ENCODE measurements around the gene ADGRD1. TPM values are rescaled to one million over a fixed set of nuclear protein-coding genes. Genes with fewer than 3 reads are reported as not detected.

ADGRD1 gene
- not detected in 2 replicates for polyA plus RNA-seq (2012; rRNA removed)
- polyA plus RNA-seq (2012; cell fraction: cytosol; rRNA removed), result not detected in 2 replicates
- not detected in 2 replicates for polyA plus RNA-seq (2012; cell fraction: nucleus; rRNA removed)

- no peak for DNase-seq
- H3K4me2 ChIP-seq, result no peak within 1 kb of the TSS
- H4K20me1 ChIP-seq (ENCODE audit: insufficient read depth), result no peaks in the 10 kb centered on the region
- H2AFZ ChIP-seq (ENCODE audit: low read depth), result no peak within 1 kb of the TSS
- H3K27me3 ChIP-seq (ENCODE audit: insufficient read depth), result no peaks in the 10 kb centered on the region
- TF ChIP-seq SIN3A (IDR thresholded peaks at IDR 0.05; ENCODE audit: borderline replicate concordance, low read depth, low read length) (no peak), ZBTB33 (IDR thresholded peaks at IDR 0.05; ENCODE audit: borderline replicate concordance, low read depth) (no peak), SMC3 (IDR thresholded peaks at IDR 0.05; ENCODE audit: low read depth, low read length) (no peak), REST (IDR thresholded peaks at IDR 0.05; ENCODE audit: low read depth, low read length) (no peak), TCF12 (IDR thresholded peaks at IDR 0.05) (no peak), NFIC (IDR thresholded peaks at IDR 0.05; ENCODE audit: borderline replicate concordance) (no peak), RXRA (IDR thresholded peaks at IDR 0.05; ENCODE audit: borderline replicate concordance, low read depth) (no peak), RFX5 (IDR thresholded peaks at IDR 0.05; ENCODE audit: low read length) (no peak), RCOR1 (IDR thresholded peaks at IDR 0.05; ENCODE audit: low read length) (no peak), TEAD4 (IDR thresholded peaks at IDR 0.05; ENCODE audit: borderline replicate concordance, insufficient read depth) (no peak), MAX (IDR thresholded peaks at IDR 0.05; ENCODE audit: low read depth) (no peak), PBX3 (IDR thresholded peaks at IDR 0.05) (no peak), USF2 (IDR thresholded peaks at IDR 0.05; ENCODE audit: borderline replicate concordance, low read depth, low read length) (no peak), CHD2 (IDR thresholded peaks at IDR 0.05; ENCODE audit: low read length, partially characterized antibody) (no peak), GATA2 (CRISPR knock-in tag; IDR thresholded peaks at IDR 0.05) (no peak), RAD21 (IDR thresholded peaks at IDR 0.05; ENCODE audit: low read length) (no peak), JUND (IDR thresholded peaks at IDR 0.05) (no peak), FOSL2 (IDR thresholded peaks at IDR 0.05; ENCODE audit: borderline replicate concordance, low read depth) (no peak), MEF2A (IDR thresholded peaks at IDR 0.05; ENCODE audit: borderline replicate concordance, low read depth) (no peak)
- WGBS (ENCODE audit: low lambda C conversion rate), result 52% methylated on average over 24 of the region's 24 CpGs
- no peaks in the 10 kb centered on the region for H3K36me3 ChIP-seq (replicated peaks in 1 of 2; ENCODE audit: control insufficient read depth in 1 of 2, insufficient read depth in 2 of 2, low read length in 1 of 2)
- H3K4me3 ChIP-seq (ENCODE audit: low read depth in 2 of 2, low read length in 1 of 2), result no peak within 1 kb of the TSS
- POLR2A ChIA-PET, result no interaction called here
- H3F3A ChIP-seq (replicated peaks; ENCODE audit: insufficient read depth), result no peaks in the 10 kb centered on the region
- H3K9ac ChIP-seq, result no peak within 1 kb of the TSS
- H3K4me1 ChIP-seq (ENCODE audit: control insufficient read depth in 1 of 2, insufficient read depth in 2 of 2, low read depth in 1 of 2, low read length in 1 of 2), result peaks cover 0 to 33% of the 10 kb centered on the region in 2 experiments; a peak in 2 of 4 replicates
- H3K9me3 ChIP-seq, result no peaks in the 10 kb centered on the region
- CTCF ChIA-PET, result interaction anchor here (0.8 to 3.7 kb wide), 5 partner anchors 9 to 501 kb away, joined by 3 to 12 read pairs (median 4); no protein-coding TSS in a partner anchor
- no peaks in the 10 kb centered on the region for H3K79me2 ChIP-seq (ENCODE audit: insufficient read depth)
- peak within 1 kb of the TSS in 1 of 2 experiments; percentile 93; a peak in 2 of 4 replicates for H3K27ac ChIP-seq (ENCODE audit: low read depth in 2 of 2, low read length in 1 of 2)
- no peaks in the 10 kb centered on the region for H3K9me2 ChIP-seq
Measured at GRCh38 chr12:130953771-130954543, at the start of gene ADGRD1. TSS of gene ADGRD1 (plus strand) at chr12:130953907. CDS start at chr12:130954466, 559 bp downstream.

All from SK-N-SH (cell line).